Esophagus muscularis mucosa (tissue), 4 donors: ENCODE measurements around the gene MITF. TPM values are rescaled to one million over a fixed set of nuclear protein-coding genes. Genes with fewer than 3 reads are reported as not detected.

Experiments used
- DNase-seq: peaks from one replicate; pipeline ENCODE4 v3.0.0-alpha.2; 2017; ENCODE audit errors: extremely low spot score
- H3K27ac ChIP-seq, 4 donors: fragments of 200-600 bp; sonication (generic); replicated peaks in 1 of 4; 1 replicate in 3 of 4; 2 replicates in 1 of 4; pipeline ENCODE4 v1.5.1; 2016 to 2019; ENCODE audit warnings: mild to moderate bottlenecking in 1 of 4
- H3K27me3 ChIP-seq, 4 donors: fragments of 200-600 bp; sonication (generic); one replicate each; pipeline versions ENCODE4 v1.5.1 to v1.6.0; 2016 to 2019
- H3K36me3 ChIP-seq, 4 donors: fragments of 200-600 bp; sonication (generic); one replicate each; pipeline ENCODE4 v1.5.1; 2016 to 2019
- H3K4me1 ChIP-seq, 4 donors: fragments of 200-600 bp; sonication (generic); one replicate each; pipeline ENCODE4 v1.5.1; 2016 to 2019
- H3K4me3 ChIP-seq, 4 donors: fragments of 200-600 bp; sonication (generic); 1 replicate in 2 of 4; 2 replicates in 2 of 4; pipeline ENCODE4 v1.5.1; 2016 to 2019; ENCODE audit warnings: mild to moderate bottlenecking in 4 of 4, moderate library complexity in 1 of 4
- H3K9me3 ChIP-seq, 4 donors: fragments of 200-600 bp; sonication (generic); 1 replicate in 3 of 4; 2 replicates in 1 of 4; pipeline ENCODE4 v1.5.1; 2016 to 2019
- CTCF ChIP-seq, 3 experiments: fragments of 200-600 bp in 2 of 3; fragments of 450-650 bp in 1 of 3; sonication (generic) in 2 of 3; IDR thresholded peaks; one replicate each; pipeline ENCODE4 v1.5.1; 2017 to 2019; ENCODE audit warnings: antibody characterized with exemption in 3 of 3, mild to moderate bottlenecking in 2 of 3, moderate library complexity in 1 of 3
- EP300 ChIP-seq: sonication (generic); formaldehyde crosslinking; IDR thresholded peaks from one replicate; pipeline ENCODE4 v1.6.1; 2017; ENCODE audit warnings: antibody characterized with exemption
- POLR2A ChIP-seq: fragments of 450-650 bp; IDR thresholded peaks from one replicate; pipeline ENCODE4 v1.6.1; 2017; ENCODE audit warnings: antibody characterized with exemption, moderate library complexity, mild to moderate bottlenecking, low read depth
- POLR2AphosphoS5 ChIP-seq, 2 donors: sonication (generic); formaldehyde crosslinking; IDR thresholded peaks; one replicate each; pipeline ENCODE4 v1.6.1; 2017; ENCODE audit warnings: antibody characterized with exemption in 2 of 2
- WGBS: methylation state at CpG from one replicate; pipeline ENCODE4 v1.1.5; 2018; 5-methylcytosine and 5-hydroxymethylcytosine counted together
- intact Hi-C: fragments of 100-400 bp; cut with DNase I; formaldehyde crosslinking; loops from one replicate; pipeline ENCODE4 v1.15.1; 2023
- total RNA-seq, 4 donors: library from RNA; depleted of rRNA; stranded (reverse); fragments of >200 nt; gene quantifications; one replicate each; pipeline versions ENCODE4 v1.1.0 to v1.2.1, GENCODE V29; 2016

MITF gene
- total RNA-seq, 4 donors from 2014 or later: 68.1 to 141 (median 81.2) TPM

- H3K27ac ChIP-seq: peak overlapping the region in 3 of 4 donors; percentile 15 to 66 (median 15)
- H3K4me1 ChIP-seq: peaks cover 32 to 91% (median 76%) of the 10 kb centered on the region in 4 donors
- H3K27me3 ChIP-seq: no peaks in the 10 kb centered on the region
- no peak overlapping the region for H3K4me3 ChIP-seq
- no peaks in the 10 kb centered on the region for H3K9me3 ChIP-seq
- intact Hi-C loops: no loop called here
- no peak for DNase-seq
- TF ChIP-seq POLR2A (no peak), POLR2AphosphoS5 (IDR thresholded peaks at IDR 0.05) (no peak), CTCF (IDR thresholded peaks at IDR 0.05) (no peak), EP300 (no peak)
- H3K36me3 ChIP-seq: no peaks in the 10 kb centered on the region
- WGBS: 91% methylated on average over 5 of the region's 5 CpGs
These were observed 130.4 kb downstream of the MITF start for GRCh38 chr3:69869643-69870042.

GRCh38 chr3:69871251-69871650 is 132.0 kb downstream of the MITF start:
- no peak overlapping the region for H3K27ac ChIP-seq
- H3K9me3 ChIP-seq: no peaks in the 10 kb centered on the region
- intact Hi-C loops: no loop called here
- TF ChIP-seq EP300 (no peak), CTCF (IDR thresholded peaks at IDR 0.05) (no peak), POLR2AphosphoS5 (IDR thresholded peaks at IDR 0.05) (no peak), POLR2A (no peak)
- 90% methylated on average over 2 of the region's 2 CpGs for WGBS
- no peak overlapping the region for H3K4me3 ChIP-seq
- no peak for DNase-seq
- H3K4me1 ChIP-seq: peaks cover 21 to 85% (median 67%) of the 10 kb centered on the region in 4 donors
- H3K27me3 ChIP-seq: no peaks in the 10 kb centered on the region
- H3K36me3 ChIP-seq: no peaks in the 10 kb centered on the region

DNA sequence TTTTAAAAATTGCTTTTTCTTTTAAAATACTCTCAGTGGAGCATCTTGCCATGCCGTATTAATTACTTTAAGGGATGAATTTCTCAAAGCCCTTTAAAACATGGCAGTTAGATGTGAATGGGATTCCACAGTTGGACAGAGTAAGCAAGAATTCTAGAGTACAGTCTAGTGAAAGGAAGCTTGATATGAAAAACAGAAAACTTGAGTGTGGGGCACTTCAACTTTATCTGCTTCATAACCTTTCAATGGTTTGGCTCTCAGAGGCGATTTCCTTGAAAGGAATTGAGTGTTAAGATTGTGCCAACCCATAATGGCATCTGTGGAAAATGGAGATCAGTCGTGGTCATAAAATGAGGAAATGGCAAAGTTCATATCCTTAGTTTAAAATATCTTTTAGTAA is 132.6 kb downstream of the MITF start:
- no peaks in the 10 kb centered on the region for H3K27me3 ChIP-seq
- intact Hi-C loops: no loop called here
- WGBS: 76% methylated on average over 3 of the region's 3 CpGs
- H3K4me3 ChIP-seq: no peak overlapping the region
- peaks cover 21 to 78% (median 62%) of the 10 kb centered on the region in 4 donors for H3K4me1 ChIP-seq
- H3K9me3 ChIP-seq: no peaks in the 10 kb centered on the region
- H3K27ac ChIP-seq: no peak overlapping the region
- no peak for DNase-seq
- TF ChIP-seq POLR2AphosphoS5 (IDR thresholded peaks at IDR 0.05) (no peak), EP300 (no peak), CTCF (IDR thresholded peaks at IDR 0.05) (no peak), POLR2A (no peak)
- no peaks in the 10 kb centered on the region for H3K36me3 ChIP-seq

DNA sequence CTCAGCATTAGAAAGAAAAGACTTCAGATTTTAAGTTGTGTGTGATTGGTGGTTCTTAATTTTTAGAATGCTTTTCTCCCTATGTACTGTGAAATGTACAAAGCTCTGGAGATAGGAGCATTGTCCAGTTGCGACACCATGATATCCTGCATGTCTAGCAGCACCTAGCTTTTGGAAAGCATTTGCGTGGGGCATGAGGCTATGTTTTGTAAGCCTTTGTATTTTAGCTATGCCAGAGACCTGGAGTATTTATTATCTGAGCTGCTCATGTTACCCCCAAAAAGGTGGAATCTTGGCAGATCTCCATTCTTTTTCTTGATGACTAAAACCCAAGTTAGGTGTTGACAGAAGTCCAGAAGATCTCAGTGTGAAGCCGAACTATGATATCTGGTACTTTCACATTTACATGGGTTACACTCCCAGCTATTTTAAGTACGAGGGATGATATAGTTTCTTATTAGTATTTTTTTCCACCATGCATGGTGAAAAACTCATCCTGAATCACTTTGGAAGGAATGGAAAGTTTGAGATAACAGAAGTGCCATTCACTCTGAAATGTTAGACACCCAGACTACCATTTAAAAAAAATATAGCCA is 133.6 kb downstream of the MITF start:
- H3K27me3 ChIP-seq: no peaks in the 10 kb centered on the region
- peaks cover 21 to 74% (median 59%) of the 10 kb centered on the region in 4 donors for H3K4me1 ChIP-seq
- intact Hi-C loops: no loop called here
- H3K4me3 ChIP-seq: peak overlapping the region in 3 of 4 donors; percentile 5 to 13 (median 9)
- no peak for DNase-seq
- TF ChIP-seq CTCF (IDR thresholded peaks at IDR 0.05) (no peak), POLR2AphosphoS5 (IDR thresholded peaks at IDR 0.05) (peak in 1 of 2 donors; percentile 25)
- 46% methylated on average over 4 of the region's 4 CpGs for WGBS
- no peaks in the 10 kb centered on the region for H3K36me3 ChIP-seq
- peak overlapping the region; percentile 13 to 52 (median 30) for H3K27ac ChIP-seq
- H3K9me3 ChIP-seq: no peaks in the 10 kb centered on the region

DNA sequence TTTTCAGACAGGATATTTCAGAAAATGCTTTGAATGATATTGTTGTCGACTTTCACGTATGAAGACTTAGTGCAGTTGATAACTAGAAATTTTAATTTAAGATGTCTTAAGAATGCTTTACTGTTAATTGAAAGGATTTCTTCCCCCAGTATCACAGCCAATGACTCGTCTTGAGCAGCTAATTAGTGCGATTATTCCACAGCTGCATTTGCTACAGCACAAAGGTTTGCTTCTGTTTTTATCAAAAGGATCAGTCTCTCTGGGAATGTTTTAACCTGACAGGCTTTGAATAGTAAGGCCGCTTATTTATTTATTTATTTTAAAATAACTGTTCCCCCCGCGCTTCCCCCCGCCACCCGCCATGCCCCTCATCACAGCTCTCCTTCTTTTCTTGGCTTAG is 136.8 kb downstream of the MITF start:
- H3K36me3 ChIP-seq: no peaks in the 10 kb centered on the region
- WGBS: 92% methylated on average over 9 of the region's 9 CpGs
- no peak for DNase-seq
- H3K27ac ChIP-seq: no peak overlapping the region
- H3K4me3 ChIP-seq: no peak overlapping the region
- TF ChIP-seq CTCF (IDR thresholded peaks at IDR 0.05) (no peak), EP300 (no peak), POLR2A (no peak), POLR2AphosphoS5 (IDR thresholded peaks at IDR 0.05) (no peak)
- H3K9me3 ChIP-seq: no peaks in the 10 kb centered on the region
- H3K27me3 ChIP-seq: no peaks in the 10 kb centered on the region
- H3K4me1 ChIP-seq: peaks cover 15 to 54% (median 52%) of the 10 kb centered on the region in 4 donors
- intact Hi-C loops: no loop called here
